Thyroid gland (tissue), 4 donors: Measurements from ENCODE around the gene NEDD4L. TPM values are rescaled to one million over a fixed set of nuclear protein-coding genes. Genes with fewer than 3 reads are reported as not detected.
A peak's percentile ranks its signal among the peaks of the same experiment; 100 is the strongest.

Experiments used
- DNase-seq, 2 donors: peaks; one replicate each; pipeline ENCODE4 v3.0.0-alpha.2; 2019
- H3K27ac ChIP-seq, 3 donors: fragments of 200-600 bp; sonication (generic); 1 replicate in 2 of 3; 2 replicates in 1 of 3; pipeline ENCODE4 v1.5.1; 2016 to 2019; ENCODE audit warnings: mild to moderate bottlenecking in 1 of 3, moderate library complexity in 1 of 3
- H3K27me3 ChIP-seq: fragments of 200-600 bp; sonication (generic); one replicate; pipeline ENCODE4 v1.5.1; 2019
- H3K36me3 ChIP-seq, 2 donors: fragments of 200-600 bp; sonication (generic); one replicate each; pipeline ENCODE4 v1.5.1; 2016 to 2019
- H3K4me1 ChIP-seq, 2 donors: fragments of 200-600 bp; sonication (generic); one replicate each; pipeline ENCODE4 v1.5.1; 2017 to 2019
- H3K4me3 ChIP-seq, 3 donors: fragments of 200-600 bp; sonication (generic); replicated peaks in 1 of 3; 1 replicate in 2 of 3; 2 replicates in 1 of 3; pipeline ENCODE4 v1.5.1; 2016; ENCODE audit warnings: mild to moderate bottlenecking in 1 of 3
- H3K9me3 ChIP-seq: fragments of 200-600 bp; sonication (generic); one replicate; pipeline ENCODE4 v1.5.1; 2017
- POLR2A ChIP-seq, 2 donors: fragments of 450-650 bp; IDR thresholded peaks; one replicate each; pipeline ENCODE4 v1.6.1; 2017; ENCODE audit warnings: antibody characterized with exemption in 2 of 2, mild to moderate bottlenecking in 2 of 2, moderate library complexity in 1 of 2
- WGBS, 2 donors: methylation state at CpG; one replicate each; pipeline ENCODE4 v1.1.5; 2017; 5-methylcytosine and 5-hydroxymethylcytosine counted together
- intact Hi-C: fragments of 100-400 bp; cut with DNase I; formaldehyde crosslinking; loops from one replicate; pipeline ENCODE4 v1.15.1; 2023
- total RNA-seq, 4 donors: library from RNA; depleted of rRNA; stranded (reverse); fragments of >200 nt; gene quantifications; one replicate each; pipeline ENCODE4 v1.2.3, GENCODE V29; 2016
- TF ChIP-seq, protein P1 (sequence below), 6 experiments: fragments of 200-600 bp in 3 of 6; fragments of 450-650 bp in 3 of 6; sonication (generic) in 3 of 6; IDR thresholded peaks; one replicate each; pipeline ENCODE4 v1.5.1; 2016 to 2019; ENCODE audit warnings: antibody characterized with exemption in 6 of 6, mild to moderate bottlenecking in 2 of 6, inconsistent platforms in 1 of 6, moderate library complexity in 1 of 6

NEDD4L gene
- total RNA-seq, 4 donors from 2014 or later = 61.5 to 105 (median 78.0) TPM

DNA sequence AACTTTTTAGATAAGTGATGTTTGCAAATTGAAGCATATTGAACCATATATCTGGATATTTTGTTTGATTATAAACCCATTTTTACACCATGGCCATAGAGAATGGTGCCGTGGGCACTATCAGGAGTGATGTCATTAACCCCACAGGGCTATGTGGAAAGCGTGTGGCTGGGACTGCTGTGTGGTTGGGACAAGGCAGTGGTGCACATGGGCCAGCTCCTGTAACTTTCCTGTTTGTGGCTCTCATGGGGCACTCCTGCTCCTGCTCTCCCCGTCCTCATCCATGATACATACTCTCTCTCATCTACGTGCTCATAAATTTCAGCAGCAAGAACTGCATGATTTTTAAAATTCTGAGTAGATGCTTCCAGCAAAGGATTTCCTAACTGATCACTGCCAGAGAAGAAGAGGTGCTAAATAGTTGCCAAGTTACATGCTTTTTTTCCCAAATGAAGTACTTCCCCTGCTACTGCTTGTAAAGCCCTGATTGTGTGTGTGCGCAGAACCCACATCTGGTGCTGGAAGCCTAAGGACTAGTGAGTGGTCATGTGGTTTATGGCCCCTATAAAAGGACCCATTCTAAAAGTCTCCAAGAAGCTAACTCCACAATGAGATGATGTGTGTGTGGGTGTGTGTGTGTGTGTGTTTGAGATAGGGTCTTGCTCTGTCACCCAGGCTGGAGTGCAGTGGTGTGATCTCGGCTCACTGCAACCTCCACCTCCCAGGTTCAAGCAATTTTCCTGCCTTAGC, 240.8 kb downstream of the NEDD4L start:
- Histone ChIP-seq H3K36me3 (no peaks in the 10 kb centered on the region), H3K27me3 (no peaks in the 10 kb centered on the region), H3K9me3 (no peaks in the 10 kb centered on the region), H3K4me3 (no peak overlapping the region), H3K4me1 (peaks cover 43 to 52% of the 10 kb centered on the region in 2 donors), H3K27ac (peak overlapping the region in 1 of 3 donors; percentile 66)
- WGBS, 2 donors = 89 to 93% methylated on average over 6 of the region's 6 CpGs
- DNase-seq = no peak
- intact Hi-C loops = no loop called here
- TF ChIP-seq, protein P1, sequence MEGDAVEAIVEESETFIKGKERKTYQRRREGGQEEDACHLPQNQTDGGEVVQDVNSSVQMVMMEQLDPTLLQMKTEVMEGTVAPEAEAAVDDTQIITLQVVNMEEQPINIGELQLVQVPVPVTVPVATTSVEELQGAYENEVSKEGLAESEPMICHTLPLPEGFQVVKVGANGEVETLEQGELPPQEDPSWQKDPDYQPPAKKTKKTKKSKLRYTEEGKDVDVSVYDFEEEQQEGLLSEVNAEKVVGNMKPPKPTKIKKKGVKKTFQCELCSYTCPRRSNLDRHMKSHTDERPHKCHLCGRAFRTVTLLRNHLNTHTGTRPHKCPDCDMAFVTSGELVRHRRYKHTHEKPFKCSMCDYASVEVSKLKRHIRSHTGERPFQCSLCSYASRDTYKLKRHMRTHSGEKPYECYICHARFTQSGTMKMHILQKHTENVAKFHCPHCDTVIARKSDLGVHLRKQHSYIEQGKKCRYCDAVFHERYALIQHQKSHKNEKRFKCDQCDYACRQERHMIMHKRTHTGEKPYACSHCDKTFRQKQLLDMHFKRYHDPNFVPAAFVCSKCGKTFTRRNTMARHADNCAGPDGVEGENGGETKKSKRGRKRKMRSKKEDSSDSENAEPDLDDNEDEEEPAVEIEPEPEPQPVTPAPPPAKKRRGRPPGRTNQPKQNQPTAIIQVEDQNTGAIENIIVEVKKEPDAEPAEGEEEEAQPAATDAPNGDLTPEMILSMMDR (IDR thresholded peaks at IDR 0.05) = no peak
- TF ChIP-seq POLR2A (IDR thresholded peaks at IDR 0.05) = no peak

GRCh38 chr18:58285449-58286130, 241.6 kb downstream of the NEDD4L start:
- no peak overlapping the region for H3K4me3 ChIP-seq
- intact Hi-C loops = no loop called here
- H3K36me3 ChIP-seq = no peaks in the 10 kb centered on the region
- no peak for DNase-seq
- no peaks in the 10 kb centered on the region for H3K27me3 ChIP-seq
- TF ChIP-seq POLR2A (IDR thresholded peaks at IDR 0.05) = no peak
- TF ChIP-seq, protein P1 (IDR thresholded peaks at IDR 0.05) = no peak
- H3K9me3 ChIP-seq = no peaks in the 10 kb centered on the region
- H3K27ac ChIP-seq = peak overlapping the region in 1 of 3 donors; percentile 66
- peaks cover 39 to 47% of the 10 kb centered on the region in 2 donors for H3K4me1 ChIP-seq
- 91 to 94% methylated on average over 4 of the region's 4 CpGs for WGBS, 2 donors

DNA sequence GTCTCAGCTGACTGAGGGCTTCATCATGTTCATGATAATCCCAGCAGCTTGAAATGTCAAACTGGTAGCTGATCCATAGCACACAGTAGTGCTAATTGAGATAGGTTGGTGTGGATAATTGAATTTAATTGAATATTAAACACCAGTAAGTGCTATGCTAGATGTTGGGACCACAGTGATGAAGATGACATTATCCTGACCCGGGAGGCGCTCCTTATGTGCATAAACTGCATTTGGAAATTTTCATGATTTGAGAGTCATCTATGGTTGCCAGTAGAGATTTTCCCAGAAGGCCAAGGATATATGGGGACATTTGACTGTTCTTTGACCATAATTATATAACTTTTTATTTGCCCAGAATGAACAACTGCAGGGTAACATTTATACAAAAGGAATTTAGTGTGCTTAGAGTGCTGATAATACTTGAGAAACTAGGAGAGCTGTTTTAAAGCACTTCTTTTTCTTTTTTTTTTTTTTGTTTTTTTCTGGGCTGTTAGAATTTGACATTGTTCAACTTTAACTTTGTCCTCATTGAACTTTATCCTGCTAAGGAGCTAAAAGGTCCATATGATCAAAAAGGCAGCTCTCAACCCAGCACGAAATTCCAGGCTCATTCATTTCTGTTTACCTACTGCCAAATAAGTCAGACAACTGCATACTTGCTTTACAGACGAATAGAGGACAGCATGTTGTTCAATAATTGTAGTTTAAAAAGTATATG, 242.8 kb downstream of the NEDD4L start:
- Histone ChIP-seq H3K27ac (peak overlapping the region; percentile 54 to 66 (median 54)), H3K4me3 (no peak overlapping the region), H3K4me1 (peaks cover 39 to 47% of the 10 kb centered on the region in 2 donors), H3K36me3 (no peaks in the 10 kb centered on the region), H3K27me3 (no peaks in the 10 kb centered on the region), H3K9me3 (no peaks in the 10 kb centered on the region)
- WGBS, 2 donors = 62 to 70% methylated on average over 4 of the region's 4 CpGs
- TF ChIP-seq, protein P1 (IDR thresholded peaks at IDR 0.05) = no peak
- no peak for TF ChIP-seq POLR2A (IDR thresholded peaks at IDR 0.05)
- DNase-seq = no peak
- intact Hi-C loops = no loop called here

DNA sequence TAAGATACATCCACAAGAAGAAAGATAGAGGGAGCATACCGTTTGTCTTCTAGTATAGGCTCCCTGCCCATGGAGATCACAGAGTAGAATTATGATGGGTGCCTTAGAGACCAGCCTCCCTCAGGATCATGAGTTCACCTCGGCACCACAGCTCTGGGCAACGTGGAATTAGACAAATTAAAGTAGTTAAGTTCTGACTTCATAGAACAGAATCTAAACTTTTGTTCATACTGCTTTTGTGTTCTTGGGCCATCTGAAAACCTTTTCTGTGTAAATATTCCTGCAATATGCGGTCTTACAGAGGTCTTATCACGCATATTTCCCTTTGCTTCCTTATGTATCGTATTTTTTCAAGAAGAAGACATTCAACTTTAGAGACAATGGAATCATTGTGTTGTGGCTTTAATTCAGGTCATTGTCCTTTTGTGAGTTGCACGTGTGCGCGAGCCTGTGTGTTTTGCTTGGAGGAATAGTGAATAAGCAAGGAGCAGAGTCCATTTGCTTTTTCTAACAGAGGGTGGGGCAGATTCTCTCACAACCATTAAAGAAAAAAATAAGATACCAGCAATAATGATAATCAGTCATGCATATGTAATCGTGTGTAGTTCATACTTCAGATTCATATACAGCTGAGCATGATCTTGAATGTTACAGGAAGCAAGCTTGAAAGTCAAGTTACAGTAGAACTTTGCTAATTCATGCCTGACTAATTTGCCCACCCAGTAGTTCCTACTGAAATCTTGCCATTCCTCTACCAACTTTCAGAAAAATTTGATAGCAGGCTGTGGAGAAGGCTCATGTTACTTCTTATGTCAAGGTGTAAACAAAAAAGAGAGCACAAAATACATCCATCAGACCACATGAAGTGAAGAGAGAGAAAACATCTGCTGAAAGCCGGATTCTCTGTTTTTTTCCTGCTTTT, 243.6 kb downstream of the NEDD4L start:
- WGBS, 2 donors = 53 to 55% methylated on average over 11 of the region's 11 CpGs
- Histone ChIP-seq H3K36me3 (no peaks in the 10 kb centered on the region), H3K4me3 (no peak overlapping the region), H3K4me1 (peaks cover 39 to 47% of the 10 kb centered on the region in 2 donors), H3K9me3 (no peaks in the 10 kb centered on the region), H3K27ac (peak overlapping the region; percentile 54 to 66 (median 54)), H3K27me3 (no peaks in the 10 kb centered on the region)
- TF ChIP-seq POLR2A (IDR thresholded peaks at IDR 0.05) = no peak
- TF ChIP-seq, protein P1 (IDR thresholded peaks at IDR 0.05) = no peak
- intact Hi-C loops = no loop called here
- peak in 1 of 2 donors; percentile 38 for DNase-seq
